ENCODE measurements around the gene GPR31. TPM values are rescaled to one million over a fixed set of nuclear protein-coding genes. Genes with fewer than 3 reads are reported as not detected.

Gene GPR31
- polyA plus RNA-seq, 1 of the 3 experiments (the other 2 are of a cell fraction) = not detected

DNA sequence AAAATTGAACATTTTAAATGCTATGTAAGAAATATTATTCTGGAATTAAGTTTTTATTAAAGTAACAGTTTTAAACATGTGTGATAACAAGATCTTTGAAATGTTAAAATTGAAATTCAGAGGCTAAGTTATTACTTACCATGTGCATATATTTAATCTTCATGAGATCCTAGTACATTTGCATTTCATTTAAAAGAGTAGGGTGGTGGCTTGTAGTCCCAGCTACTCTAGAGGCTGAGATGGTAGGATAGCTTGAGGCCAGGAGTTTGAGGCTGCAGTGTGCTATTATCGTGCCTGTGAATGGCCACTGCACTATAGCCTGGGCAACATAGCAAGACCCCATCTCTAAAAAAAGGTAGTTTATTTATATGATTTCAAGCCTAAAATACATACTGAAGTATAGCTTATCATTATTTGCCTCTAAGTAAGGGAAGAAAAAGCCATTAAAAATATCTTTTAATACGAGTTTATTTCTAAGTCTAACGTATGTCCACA is 31.9 kb downstream of the GPR31 start:
- Histone ChIP-seq H3K4me2 (no peak overlapping the region), H3F3A (replicated peaks; ENCODE audit: insufficient read depth) (no peaks in the 10 kb centered on the region), H3K9me3 (no peaks in the 10 kb centered on the region), H3K36me3 (replicated peaks in 1 of 2; ENCODE audit: control insufficient read depth in 1 of 2, insufficient read depth in 2 of 2, low read length in 1 of 2) (no peaks in the 10 kb centered on the region), H3K4me1 (ENCODE audit: control insufficient read depth in 1 of 2, insufficient read depth in 2 of 2, low read depth in 1 of 2, low read length in 1 of 2) (no peaks in the 10 kb centered on the region), H3K9me2 (no peaks in the 10 kb centered on the region), H3K4me3 (ENCODE audit: low read depth in 2 of 2, low read length in 1 of 2) (no peak overlapping the region), H3K79me2 (ENCODE audit: insufficient read depth) (no peaks in the 10 kb centered on the region), H2AFZ (ENCODE audit: low read depth) (no peak overlapping the region), H3K27me3 (ENCODE audit: insufficient read depth) (no peaks in the 10 kb centered on the region), H3K27ac (ENCODE audit: low read depth in 2 of 2, low read length in 1 of 2) (no peak overlapping the region), H3K9ac (no peak overlapping the region), H4K20me1 (ENCODE audit: insufficient read depth) (no peaks in the 10 kb centered on the region)
- CTCF ChIA-PET = interaction anchor here (1.5 kb wide), 1 partner anchor 136 kb away, joined by 6 read pairs; no protein-coding TSS in a partner anchor
- TF ChIP-seq GATA2 (CRISPR knock-in tag; IDR thresholded peaks at IDR 0.05) = no peak
- TF ChIP-seq, protein P1, sequence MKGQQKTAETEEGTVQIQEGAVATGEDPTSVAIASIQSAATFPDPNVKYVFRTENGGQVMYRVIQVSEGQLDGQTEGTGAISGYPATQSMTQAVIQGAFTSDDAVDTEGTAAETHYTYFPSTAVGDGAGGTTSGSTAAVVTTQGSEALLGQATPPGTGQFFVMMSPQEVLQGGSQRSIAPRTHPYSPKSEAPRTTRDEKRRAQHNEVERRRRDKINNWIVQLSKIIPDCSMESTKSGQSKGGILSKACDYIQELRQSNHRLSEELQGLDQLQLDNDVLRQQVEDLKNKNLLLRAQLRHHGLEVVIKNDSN (IDR thresholded peaks at IDR 0.05; ENCODE audit: borderline replicate concordance, low read depth) = no peak
- no peak for TF ChIP-seq NRF1 (IDR thresholded peaks at IDR 0.05; ENCODE audit: low read depth, low read length)
- TF ChIP-seq, protein P2, sequence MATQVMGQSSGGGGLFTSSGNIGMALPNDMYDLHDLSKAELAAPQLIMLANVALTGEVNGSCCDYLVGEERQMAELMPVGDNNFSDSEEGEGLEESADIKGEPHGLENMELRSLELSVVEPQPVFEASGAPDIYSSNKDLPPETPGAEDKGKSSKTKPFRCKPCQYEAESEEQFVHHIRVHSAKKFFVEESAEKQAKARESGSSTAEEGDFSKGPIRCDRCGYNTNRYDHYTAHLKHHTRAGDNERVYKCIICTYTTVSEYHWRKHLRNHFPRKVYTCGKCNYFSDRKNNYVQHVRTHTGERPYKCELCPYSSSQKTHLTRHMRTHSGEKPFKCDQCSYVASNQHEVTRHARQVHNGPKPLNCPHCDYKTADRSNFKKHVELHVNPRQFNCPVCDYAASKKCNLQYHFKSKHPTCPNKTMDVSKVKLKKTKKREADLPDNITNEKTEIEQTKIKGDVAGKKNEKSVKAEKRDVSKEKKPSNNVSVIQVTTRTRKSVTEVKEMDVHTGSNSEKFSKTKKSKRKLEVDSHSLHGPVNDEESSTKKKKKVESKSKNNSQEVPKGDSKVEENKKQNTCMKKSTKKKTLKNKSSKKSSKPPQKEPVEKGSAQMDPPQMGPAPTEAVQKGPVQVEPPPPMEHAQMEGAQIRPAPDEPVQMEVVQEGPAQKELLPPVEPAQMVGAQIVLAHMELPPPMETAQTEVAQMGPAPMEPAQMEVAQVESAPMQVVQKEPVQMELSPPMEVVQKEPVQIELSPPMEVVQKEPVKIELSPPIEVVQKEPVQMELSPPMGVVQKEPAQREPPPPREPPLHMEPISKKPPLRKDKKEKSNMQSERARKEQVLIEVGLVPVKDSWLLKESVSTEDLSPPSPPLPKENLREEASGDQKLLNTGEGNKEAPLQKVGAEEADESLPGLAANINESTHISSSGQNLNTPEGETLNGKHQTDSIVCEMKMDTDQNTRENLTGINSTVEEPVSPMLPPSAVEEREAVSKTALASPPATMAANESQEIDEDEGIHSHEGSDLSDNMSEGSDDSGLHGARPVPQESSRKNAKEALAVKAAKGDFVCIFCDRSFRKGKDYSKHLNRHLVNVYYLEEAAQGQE (IDR thresholded peaks at IDR 0.05; ENCODE audit: low read depth, low read length) = no peak
- TF ChIP-seq, protein P3, sequence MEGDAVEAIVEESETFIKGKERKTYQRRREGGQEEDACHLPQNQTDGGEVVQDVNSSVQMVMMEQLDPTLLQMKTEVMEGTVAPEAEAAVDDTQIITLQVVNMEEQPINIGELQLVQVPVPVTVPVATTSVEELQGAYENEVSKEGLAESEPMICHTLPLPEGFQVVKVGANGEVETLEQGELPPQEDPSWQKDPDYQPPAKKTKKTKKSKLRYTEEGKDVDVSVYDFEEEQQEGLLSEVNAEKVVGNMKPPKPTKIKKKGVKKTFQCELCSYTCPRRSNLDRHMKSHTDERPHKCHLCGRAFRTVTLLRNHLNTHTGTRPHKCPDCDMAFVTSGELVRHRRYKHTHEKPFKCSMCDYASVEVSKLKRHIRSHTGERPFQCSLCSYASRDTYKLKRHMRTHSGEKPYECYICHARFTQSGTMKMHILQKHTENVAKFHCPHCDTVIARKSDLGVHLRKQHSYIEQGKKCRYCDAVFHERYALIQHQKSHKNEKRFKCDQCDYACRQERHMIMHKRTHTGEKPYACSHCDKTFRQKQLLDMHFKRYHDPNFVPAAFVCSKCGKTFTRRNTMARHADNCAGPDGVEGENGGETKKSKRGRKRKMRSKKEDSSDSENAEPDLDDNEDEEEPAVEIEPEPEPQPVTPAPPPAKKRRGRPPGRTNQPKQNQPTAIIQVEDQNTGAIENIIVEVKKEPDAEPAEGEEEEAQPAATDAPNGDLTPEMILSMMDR (IDR thresholded peaks at IDR 0.05) = no peak
- TF ChIP-seq SMC3 (IDR thresholded peaks at IDR 0.05; ENCODE audit: low read depth, low read length) = no peak
- TF ChIP-seq JUND (IDR thresholded peaks at IDR 0.05) = no peak
- TF ChIP-seq PBX3 (IDR thresholded peaks at IDR 0.05) = no peak
- TF ChIP-seq GABPA (IDR thresholded peaks at IDR 0.05; ENCODE audit: low read depth) = no peak
- no peak for TF ChIP-seq RCOR1 (IDR thresholded peaks at IDR 0.05; ENCODE audit: low read length)
- no peak for TF ChIP-seq FOSL2 (IDR thresholded peaks at IDR 0.05; ENCODE audit: borderline replicate concordance, low read depth)
- no peak for TF ChIP-seq ZBTB33 (IDR thresholded peaks at IDR 0.05; ENCODE audit: borderline replicate concordance, low read depth)
- no peak for TF ChIP-seq FOXM1 (IDR thresholded peaks at IDR 0.05; ENCODE audit: low read depth)
- TF ChIP-seq NFIC (IDR thresholded peaks at IDR 0.05; ENCODE audit: borderline replicate concordance) = no peak
- TF ChIP-seq RAD21 (IDR thresholded peaks at IDR 0.05; ENCODE audit: low read length) = no peak
- no peak for TF ChIP-seq FOXJ3 (CRISPR knock-in tag; IDR thresholded peaks at IDR 0.05)
- TF ChIP-seq, protein P4, sequence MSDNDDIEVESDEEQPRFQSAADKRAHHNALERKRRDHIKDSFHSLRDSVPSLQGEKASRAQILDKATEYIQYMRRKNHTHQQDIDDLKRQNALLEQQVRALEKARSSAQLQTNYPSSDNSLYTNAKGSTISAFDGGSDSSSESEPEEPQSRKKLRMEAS (IDR thresholded peaks at IDR 0.05; ENCODE audit: low read depth) = no peak
- TF ChIP-seq TCF12 (IDR thresholded peaks at IDR 0.05) = no peak
- no peak for TF ChIP-seq EP300 (IDR thresholded peaks at IDR 0.05; ENCODE audit: borderline replicate concordance in 1 of 2, low read depth in 1 of 2, low read length in 1 of 2)
- 36% methylated on average over 3 of the region's 3 CpGs for WGBS (ENCODE audit: low lambda C conversion rate)
- DNase-seq = no peak
- POLR2A ChIA-PET = no interaction called here

All from SK-N-SH (cell line).